HL-60 (cell line): Measurements from ENCODE around the gene ABCC4.
"Not testable (repeated sequence)": the region's sequence is repeated elsewhere in the genome, so short reads cannot be mapped to it uniquely, and the experiment has no call there.

Experiments used
- DNase-seq, 2 experiments: peaks; one replicate each; pipeline ENCODE4 v3.0.0-alpha.2; 2010 to 2020; ENCODE audit warnings: low read depth in 1 of 2, low spot score in 1 of 2
- H3K27ac ChIP-seq: fragments of 250-450 bp; sonication (Bioruptor Pico); replicated peaks from 2 replicates; pipeline ENCODE4 v1.5.1; 2020; ENCODE audit warnings: mild to moderate bottlenecking, moderate library complexity
- H3K27me3 ChIP-seq: fragments of 250-450 bp; sonication (Bioruptor Pico); 2 replicates; pipeline ENCODE4 v1.5.1; 2021; ENCODE audit warnings: mild to moderate bottlenecking, moderate library complexity; ENCODE audit not compliant: insufficient read depth, poor library complexity, severe bottlenecking
- H3K4me3 ChIP-seq: replicated peaks from 2 replicates; pipeline ENCODE4 v1.5.1; 2011; ENCODE audit warnings: mild to moderate bottlenecking, control low read depth, low read length; ENCODE audit not compliant: insufficient read depth
- CTCF ChIP-seq: IDR thresholded peaks from one replicate; pipeline ENCODE4 v1.5.1; 2011; ENCODE audit warnings: low read length, control low read depth, inconsistent platforms; ENCODE audit not compliant: insufficient read depth
- GABPA ChIP-seq: IDR thresholded peaks from 2 replicates; pipeline ENCODE4 v1.6.1; 2012; ENCODE audit warnings: low read depth
- POLR2AphosphoS5 ChIP-seq: IDR thresholded peaks from 2 replicates; pipeline ENCODE4 v1.6.1; 2012; ENCODE audit warnings: low read depth
- REST ChIP-seq: IDR thresholded peaks from 2 replicates; pipeline ENCODE4 v1.6.1; 2012; ENCODE audit warnings: low read depth; ENCODE audit not compliant: insufficient replicate concordance
- SPI1 ChIP-seq: IDR thresholded peaks from 2 replicates; pipeline ENCODE4 v1.6.1; 2012; ENCODE audit warnings: low read depth, mild to moderate bottlenecking, borderline replicate concordance

ABCC4 gene

GRCh38 chr13:95192998-95193397 is 108.3 kb downstream of the ABCC4 start:
- Histone ChIP-seq H3K4me3 (no peak overlapping the region), H3K27me3 (no peaks in the 10 kb centered on the region), H3K27ac (no peak overlapping the region)
- DNase-seq, result no peak
- TF ChIP-seq GABPA, result no peak
- TF ChIP-seq CTCF, result no peak
- TF ChIP-seq SPI1, result no peak
- TF ChIP-seq POLR2AphosphoS5, result no peak
- no peak for TF ChIP-seq REST

- not testable (repeated sequence) for H3K4me3 ChIP-seq, H3K27ac ChIP-seq, H3K27me3 ChIP-seq, DNase-seq
Measured at GRCh38 chr13:95192564-95192945, 108.7 kb downstream of the ABCC4 start.

GRCh38 chr13:95191821-95192563 is 109.3 kb downstream of the ABCC4 start:
- TF ChIP-seq POLR2AphosphoS5 (no peak), CTCF (peak; percentile 91)
- peak in 1 of 2 experiments; percentile 85 for DNase-seq
- no peaks in the 10 kb centered on the region for H3K27me3 ChIP-seq
- no peak overlapping the region for H3K27ac ChIP-seq
- H3K4me3 ChIP-seq, result no peak overlapping the region

GRCh38 chr13:95188128-95188527 is 113.1 kb downstream of the ABCC4 start:
- Histone ChIP-seq H3K27ac (no peak overlapping the region), H3K4me3 (no peak overlapping the region), H3K27me3 (no peaks in the 10 kb centered on the region)
- no peak for TF ChIP-seq SPI1
- no peak for TF ChIP-seq GABPA
- TF ChIP-seq POLR2AphosphoS5, result no peak
- TF ChIP-seq CTCF, result no peak
- TF ChIP-seq REST, result no peak
- DNase-seq, result no peak
